Mesothelial cell of epicardium (in vitro differentiated cells): ENCODE results near the gene YJEFN3. TPM values are rescaled to one million over a fixed set of nuclear protein-coding genes. Genes with fewer than 3 reads are reported as not detected.

Source experiments
- DNase-seq, 2 experiments: peaks; one replicate each; pipeline ENCODE4 v3.0.0; 2021; ENCODE audit warnings: low spot score in 2 of 2; ENCODE audit not compliant: unreplicated experiment in 2 of 2
- H3K27ac Mint-ChIP-seq: 2 replicates; pipeline ENCODE4 v1.8.0; 2021; ENCODE audit warnings: mixed read lengths
- H3K27me3 Mint-ChIP-seq: 2 replicates; pipeline ENCODE4 v1.8.0; 2021; ENCODE audit warnings: low read depth, mixed read lengths
- H3K36me3 Mint-ChIP-seq: 2 replicates; pipeline ENCODE4 v1.8.0; 2021; ENCODE audit warnings: mixed read lengths
- H3K4me1 Mint-ChIP-seq: 2 replicates; pipeline ENCODE4 v1.8.0; 2021; ENCODE audit warnings: mixed read lengths
- H3K4me3 Mint-ChIP-seq: 2 replicates; pipeline ENCODE4 v1.8.0; 2021; ENCODE audit warnings: mild to moderate bottlenecking, moderate library complexity, mixed read lengths
- H3K9me3 Mint-ChIP-seq: 2 replicates; pipeline ENCODE4 v1.8.0; 2021; ENCODE audit warnings: mixed read lengths
- CTCF ChIP-seq: fragments of 200-600 bp; sonication (generic); IDR thresholded peaks from one replicate; pipeline ENCODE4 v1.5.0; 2021; ENCODE audit warnings: antibody characterized with exemption; ENCODE audit not compliant: unreplicated experiment
- total RNA-seq: library from RNA; stranded (reverse); gene quantifications from 3 replicates; pipeline ENCODE4 v1.2.1, GENCODE V29; 2021

The YJEFN3 gene
- total RNA-seq, 1 donor from 2014 or later = 22.6 TPM

- no peaks in the 10 kb centered on the region for H3K36me3 Mint-ChIP-seq
- peak; percentile 72 for TF ChIP-seq CTCF
Observed at GRCh38 chr19:19554074-19555023, 25.6 kb downstream of the YJEFN3 start.

GRCh38 chr19:19558055-19558454, 29.3 kb downstream of the YJEFN3 start:
- no peak for DNase-seq
- Mint-ChIP-seq H3K27me3 (no peaks in the 10 kb centered on the region), H3K36me3 (peaks cover 10% of the 10 kb centered on the region), H3K4me1 (no peaks in the 10 kb centered on the region), H3K9me3 (no peaks in the 10 kb centered on the region), H3K4me3 (no peak overlapping the region), H3K27ac (no peak overlapping the region)
- TF ChIP-seq CTCF = no peak

More at GRCh38 chr19:19554074-19555023, 25.6 kb downstream of the YJEFN3 start:
- Mint-ChIP-seq H3K27me3 (no peaks in the 10 kb centered on the region), H3K27ac (no peak overlapping the region), H3K9me3 (no peaks in the 10 kb centered on the region), H3K4me3 (no peak overlapping the region), H3K4me1 (peaks cover 15% of the 10 kb centered on the region)
- DNase-seq = no peak

GRCh38 chr19:19558636-19559035, 29.9 kb downstream of the YJEFN3 start:
- H3K36me3 Mint-ChIP-seq = peaks cover 10% of the 10 kb centered on the region
- no peak for DNase-seq
- no peak for TF ChIP-seq CTCF
- no peaks in the 10 kb centered on the region for H3K9me3 Mint-ChIP-seq
- no peak overlapping the region for H3K27ac Mint-ChIP-seq
- H3K27me3 Mint-ChIP-seq = no peaks in the 10 kb centered on the region
- no peaks in the 10 kb centered on the region for H3K4me1 Mint-ChIP-seq
- no peak overlapping the region for H3K4me3 Mint-ChIP-seq

- no peak overlapping the region for H3K27ac Mint-ChIP-seq
- no peaks in the 10 kb centered on the region for H3K27me3 Mint-ChIP-seq
- DNase-seq = no peak
- no peaks in the 10 kb centered on the region for H3K4me1 Mint-ChIP-seq
- H3K9me3 Mint-ChIP-seq = no peaks in the 10 kb centered on the region
- H3K36me3 Mint-ChIP-seq = peaks cover 17% of the 10 kb centered on the region
- H3K4me3 Mint-ChIP-seq = no peak overlapping the region
- no peak for TF ChIP-seq CTCF
Observed at GRCh38 chr19:19559931-19560330, 31.2 kb downstream of the YJEFN3 start.

GRCh38 chr19:19561946-19562664, 33.4 kb downstream of the YJEFN3 start:
- H3K27ac Mint-ChIP-seq = no peak overlapping the region
- no peak for TF ChIP-seq CTCF

More at GRCh38 chr19:19561946-19562664, 33.4 kb downstream of the YJEFN3 start:
- Mint-ChIP-seq H3K36me3 (peaks cover 21% of the 10 kb centered on the region), H3K9me3 (no peaks in the 10 kb centered on the region), H3K27me3 (no peaks in the 10 kb centered on the region), H3K4me3 (no peak overlapping the region), H3K4me1 (no peaks in the 10 kb centered on the region)
- DNase-seq = no peak
